Kidney glomerular epithelial cell (primary cell): ENCODE results near the gene CDH4.

Experiments
- DNase-seq: peaks from one replicate; lab custom pipeline; 2025; lab: John Stamatoyannopoulos, UW

Gene CDH4

DNA sequence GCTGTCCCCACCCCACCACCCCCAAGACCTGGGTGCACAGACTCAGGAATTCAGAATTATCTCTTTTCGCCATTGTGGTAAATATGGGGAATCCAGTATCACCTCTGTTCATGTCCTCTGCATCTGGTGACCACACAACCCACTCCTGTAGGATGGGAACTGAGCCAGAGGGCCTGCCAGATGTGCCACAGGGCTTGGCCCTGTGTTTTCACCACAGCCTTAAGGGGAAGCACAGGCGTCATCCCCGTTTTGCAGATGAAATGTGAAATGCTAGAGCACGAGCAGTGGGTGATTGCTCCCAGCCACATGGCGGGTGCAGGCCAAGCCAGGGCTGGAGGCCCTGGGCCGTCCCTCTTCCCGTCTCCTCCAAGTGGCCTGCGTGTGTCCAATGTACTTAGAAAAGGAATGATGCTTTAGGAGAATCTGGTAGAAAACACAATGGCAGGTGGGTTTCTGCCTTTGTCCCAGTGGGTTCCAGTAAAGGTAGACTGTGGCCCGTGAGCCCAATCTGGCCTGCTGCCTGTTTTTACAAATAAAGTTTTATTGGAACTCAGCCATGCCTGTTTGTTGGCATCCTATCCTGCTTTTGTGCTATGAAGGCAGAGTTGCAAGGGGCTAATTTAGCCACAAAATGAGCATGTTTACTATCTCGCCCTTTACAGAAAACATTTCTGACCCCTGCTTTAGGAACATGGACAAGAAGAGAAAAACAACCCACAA is 309.2 kb downstream of the CDH4 start:
- DNase-seq: no peak

DNA sequence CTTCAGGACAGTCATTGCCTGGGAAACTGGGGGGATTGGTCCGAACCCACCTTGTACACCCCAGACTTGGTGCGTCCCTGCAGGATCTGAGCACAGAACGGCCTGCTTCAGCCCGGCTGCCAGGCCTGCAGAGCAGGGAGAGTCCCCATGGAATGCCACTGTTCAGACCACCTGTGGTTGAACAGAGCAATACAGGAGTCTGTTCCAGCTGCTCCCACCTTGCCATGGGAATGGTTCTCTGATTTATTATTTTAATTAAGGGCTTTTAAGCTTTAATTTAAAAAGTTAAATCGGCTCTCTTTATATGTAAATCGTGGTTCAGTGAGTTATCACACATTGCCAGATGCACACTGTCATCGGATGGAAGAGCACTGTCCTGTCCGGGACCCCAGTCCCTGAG is 310.4 kb downstream of the CDH4 start:
- DNase-seq: no peak

DNA sequence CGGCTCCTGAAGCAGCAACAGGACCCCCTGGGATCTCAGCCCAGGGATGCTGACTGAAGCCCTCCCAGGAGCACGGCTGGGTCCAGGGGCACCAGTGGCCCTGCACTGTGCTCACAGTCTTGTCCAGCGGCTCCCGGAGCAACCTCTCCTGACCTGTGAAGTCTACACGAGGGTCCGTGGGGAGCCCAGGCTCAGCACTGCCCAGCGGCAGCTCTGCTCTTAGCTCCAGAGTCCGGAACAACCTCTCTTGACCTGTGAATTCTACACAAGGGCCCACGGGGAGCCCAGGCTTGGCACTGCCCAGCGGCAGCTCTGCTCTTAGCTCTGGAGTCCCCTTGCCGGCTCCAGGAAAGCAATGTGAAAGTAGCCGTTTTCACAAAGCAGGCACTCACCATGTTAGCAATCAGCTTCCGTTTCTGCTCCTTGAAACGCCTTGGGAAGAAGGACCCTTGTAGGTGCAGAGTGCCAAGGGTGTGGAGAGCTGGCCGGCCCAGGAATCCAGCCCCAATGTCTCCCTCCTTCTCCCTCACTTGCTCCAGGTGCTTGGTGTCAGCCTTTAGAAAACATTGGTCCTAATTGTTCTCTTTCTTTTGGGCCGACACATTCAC is 310.9 kb downstream of the CDH4 start:
- no peak for DNase-seq

DNA sequence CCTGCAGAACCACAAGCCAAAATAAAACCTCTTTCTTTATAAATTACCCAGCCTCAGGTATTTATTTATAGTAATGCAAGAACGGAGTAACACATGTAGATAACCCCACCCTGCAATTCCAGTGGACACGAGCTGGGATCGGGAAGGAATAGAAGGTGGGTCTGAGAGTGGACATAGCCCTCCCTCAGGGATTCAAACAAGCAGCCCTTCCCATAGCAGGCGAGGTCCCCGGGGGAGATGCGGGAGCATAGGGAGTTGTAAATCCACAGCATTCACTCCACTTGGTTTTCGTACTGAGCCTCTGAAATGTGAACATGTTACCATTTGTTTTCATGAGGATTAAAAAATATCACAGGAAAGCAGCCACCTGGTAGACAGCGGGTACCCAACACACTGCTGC is 312.6 kb downstream of the CDH4 start:
- no peak for DNase-seq

DNA sequence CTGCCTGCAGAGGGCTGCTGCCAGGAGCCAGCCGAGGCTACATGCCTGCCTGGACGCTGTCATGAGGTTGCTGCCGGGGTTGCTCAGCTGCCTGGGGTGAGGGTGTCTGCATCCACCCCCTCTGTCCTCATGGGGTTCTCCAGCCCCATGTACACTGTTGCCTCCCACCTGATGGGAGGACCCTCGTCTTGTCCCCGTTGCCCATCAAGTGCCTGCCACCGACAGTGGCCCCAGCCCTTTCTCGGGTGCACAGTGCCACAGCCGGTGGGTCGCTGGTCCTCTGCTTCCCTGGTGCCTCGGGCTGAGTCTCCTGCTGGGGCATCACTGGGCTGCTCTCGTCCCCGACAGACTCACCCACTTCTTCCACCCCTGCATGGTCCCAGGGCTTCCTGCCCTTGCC is 313.7 kb downstream of the CDH4 start:
- DNase-seq: no peak

DNA sequence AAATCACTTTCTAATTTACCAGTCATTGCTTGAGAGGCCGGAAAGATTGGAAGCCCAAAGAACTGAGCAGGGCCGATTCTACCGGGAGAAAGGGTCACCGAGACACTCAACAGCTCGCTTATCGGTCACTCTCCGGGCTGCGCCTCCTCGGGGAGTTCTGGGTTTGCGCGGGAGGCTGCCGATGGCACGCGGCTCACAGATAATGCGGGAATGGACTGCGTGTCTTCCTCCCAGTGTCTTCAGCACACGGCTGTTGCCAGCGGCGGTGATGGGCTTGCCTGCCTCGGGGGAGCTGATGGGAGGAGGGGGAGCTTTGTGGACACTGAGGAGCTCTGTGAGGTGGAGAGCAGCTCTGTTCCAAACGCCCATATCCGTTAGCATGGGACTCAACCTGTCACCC is 314.6 kb downstream of the CDH4 start:
- DNase-seq: no peak

DNA sequence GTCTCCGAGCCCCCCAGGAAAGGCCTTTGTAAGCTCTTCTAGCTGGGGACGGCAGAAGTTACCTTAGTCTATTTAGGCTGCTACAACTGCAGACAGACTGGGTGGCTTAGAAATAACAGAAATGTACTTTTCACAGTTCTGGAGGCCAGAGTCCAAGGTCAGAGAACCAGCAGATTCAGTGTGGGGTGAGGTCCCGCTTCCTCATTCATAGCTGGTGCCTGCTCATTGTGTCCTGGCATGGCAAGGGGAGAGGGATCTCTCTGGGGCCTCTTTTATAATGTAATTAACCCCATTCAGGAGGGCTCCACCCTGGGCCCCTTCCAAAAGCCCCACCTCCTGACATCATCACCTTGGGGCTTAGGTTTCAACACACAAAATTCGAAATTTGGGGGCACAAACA is 315.1 kb downstream of the CDH4 start:
- no peak for DNase-seq

DNA sequence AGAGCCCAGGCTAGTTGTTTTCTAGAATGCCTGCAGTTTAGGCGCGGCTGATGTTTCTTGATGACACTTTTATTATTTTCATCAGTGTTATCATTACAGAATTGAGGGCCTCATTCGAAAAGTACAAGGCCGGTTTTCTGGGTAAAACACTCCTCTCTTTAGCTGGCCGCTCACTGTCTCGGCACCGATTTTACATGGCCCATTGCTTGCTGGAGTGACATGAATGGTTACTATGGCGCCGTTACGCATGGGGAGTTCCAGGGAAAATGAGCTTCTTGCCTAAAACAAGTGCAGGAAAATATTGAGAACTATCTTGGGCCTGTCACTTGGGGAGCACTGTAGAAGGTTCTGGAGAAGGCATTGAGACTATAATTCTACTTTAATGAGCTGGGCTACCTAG is 317.8 kb downstream of the CDH4 start:
- peak; percentile 13 for DNase-seq

DNA sequence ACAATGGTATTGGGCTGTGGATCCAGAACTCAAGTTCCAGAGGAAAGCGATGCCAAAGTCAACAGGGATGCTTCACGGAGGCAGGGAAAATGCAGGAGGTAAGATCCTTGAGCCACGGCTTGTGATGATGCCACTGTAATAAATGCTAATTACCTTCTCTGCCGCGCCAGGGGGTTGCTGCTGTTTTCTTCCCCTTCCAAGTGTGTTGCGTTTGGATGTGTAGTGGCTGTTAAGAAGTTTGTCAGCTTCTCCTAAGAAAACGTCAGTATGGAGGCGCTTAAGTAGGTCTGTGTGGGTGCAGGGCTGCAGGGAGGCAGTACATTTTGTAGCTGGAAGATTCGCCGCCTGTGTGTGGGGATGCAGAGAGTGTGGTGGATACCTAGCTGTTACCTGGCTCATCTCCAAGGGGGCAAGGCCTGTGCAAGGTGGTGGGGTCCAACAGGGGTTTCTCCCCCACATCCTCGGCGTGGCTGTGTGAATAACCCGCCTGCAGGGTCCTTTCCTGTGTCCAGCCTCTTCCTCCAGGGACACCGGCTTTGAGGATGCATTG is 318.7 kb downstream of the CDH4 start:
- DNase-seq: no peak

DNA sequence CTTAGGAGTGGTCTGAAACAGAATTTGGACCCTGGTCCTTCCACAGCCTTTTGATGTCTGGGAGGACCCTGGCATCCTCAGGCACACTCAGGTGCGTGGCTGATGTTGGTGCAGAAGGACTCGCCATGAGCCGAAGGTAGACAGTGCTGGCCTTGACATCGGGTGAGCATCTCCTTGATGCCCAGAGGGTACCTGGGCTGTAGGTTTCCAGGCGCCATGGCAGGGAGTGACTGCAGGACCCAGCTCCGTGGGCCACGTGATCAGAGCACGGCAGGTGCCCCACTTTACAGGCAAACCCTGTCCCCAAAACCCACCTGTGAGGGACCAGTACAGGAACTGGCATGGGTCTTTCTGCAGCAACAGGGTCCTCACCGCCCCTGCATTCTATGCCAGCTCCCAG is 319.2 kb downstream of the CDH4 start:
- DNase-seq: no peak

DNA sequence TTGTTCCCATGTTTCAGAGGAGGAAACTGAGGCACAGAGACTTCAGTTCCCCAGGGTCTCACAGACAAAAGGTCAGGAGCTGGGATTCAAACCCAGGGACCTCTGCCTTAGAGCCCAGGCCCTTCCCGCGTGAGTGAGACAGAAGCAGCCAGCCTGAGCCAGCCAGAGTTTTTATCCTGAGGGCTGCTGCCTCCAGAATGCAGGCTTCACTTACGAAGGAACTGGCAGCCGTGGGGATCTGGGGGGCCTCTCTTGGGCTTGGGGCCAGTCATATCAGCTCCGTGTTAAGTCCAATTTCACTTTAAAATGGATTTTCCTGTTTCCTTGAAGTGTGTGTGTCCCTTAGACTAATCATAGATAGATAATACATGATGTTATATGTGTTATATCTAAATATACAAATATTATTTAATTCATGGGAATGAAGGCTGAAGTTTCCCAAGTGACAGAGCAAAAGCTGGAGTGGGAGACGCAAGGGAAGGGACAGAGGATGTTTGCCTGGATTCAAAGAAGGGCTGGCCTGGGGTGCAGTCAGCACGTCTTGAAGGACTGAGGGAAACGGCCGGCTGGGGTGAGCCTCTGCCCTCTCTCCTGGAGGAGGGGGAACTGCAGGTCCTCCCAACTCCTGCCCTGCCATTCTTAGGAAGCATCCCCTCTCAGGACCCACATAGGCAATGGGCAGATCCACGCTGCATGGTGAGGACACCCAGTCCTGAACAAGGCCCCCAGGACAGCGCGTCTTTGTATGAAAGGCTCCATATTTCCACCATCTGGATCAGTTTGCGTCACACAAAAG is 320.1 kb downstream of the CDH4 start:
- no peak for DNase-seq

DNA sequence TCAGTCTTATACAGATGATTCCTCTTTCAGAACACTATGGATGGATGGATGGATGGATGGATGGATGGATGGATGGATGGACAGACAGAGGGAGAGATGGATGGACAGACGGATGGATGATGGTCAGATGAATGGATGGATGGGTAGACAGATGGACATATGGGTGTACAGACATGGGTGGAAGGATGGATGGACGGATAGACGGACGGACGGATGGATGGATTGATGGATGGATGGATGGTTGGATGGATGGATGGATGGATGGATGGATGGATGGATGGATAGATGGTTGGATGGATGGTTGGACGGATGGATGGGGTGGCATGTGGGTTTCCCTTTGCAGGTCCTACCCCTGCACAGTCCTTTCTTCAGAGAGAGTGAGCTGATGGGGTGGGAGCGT is 320.7 kb downstream of the CDH4 start:
- no peak for DNase-seq

DNA sequence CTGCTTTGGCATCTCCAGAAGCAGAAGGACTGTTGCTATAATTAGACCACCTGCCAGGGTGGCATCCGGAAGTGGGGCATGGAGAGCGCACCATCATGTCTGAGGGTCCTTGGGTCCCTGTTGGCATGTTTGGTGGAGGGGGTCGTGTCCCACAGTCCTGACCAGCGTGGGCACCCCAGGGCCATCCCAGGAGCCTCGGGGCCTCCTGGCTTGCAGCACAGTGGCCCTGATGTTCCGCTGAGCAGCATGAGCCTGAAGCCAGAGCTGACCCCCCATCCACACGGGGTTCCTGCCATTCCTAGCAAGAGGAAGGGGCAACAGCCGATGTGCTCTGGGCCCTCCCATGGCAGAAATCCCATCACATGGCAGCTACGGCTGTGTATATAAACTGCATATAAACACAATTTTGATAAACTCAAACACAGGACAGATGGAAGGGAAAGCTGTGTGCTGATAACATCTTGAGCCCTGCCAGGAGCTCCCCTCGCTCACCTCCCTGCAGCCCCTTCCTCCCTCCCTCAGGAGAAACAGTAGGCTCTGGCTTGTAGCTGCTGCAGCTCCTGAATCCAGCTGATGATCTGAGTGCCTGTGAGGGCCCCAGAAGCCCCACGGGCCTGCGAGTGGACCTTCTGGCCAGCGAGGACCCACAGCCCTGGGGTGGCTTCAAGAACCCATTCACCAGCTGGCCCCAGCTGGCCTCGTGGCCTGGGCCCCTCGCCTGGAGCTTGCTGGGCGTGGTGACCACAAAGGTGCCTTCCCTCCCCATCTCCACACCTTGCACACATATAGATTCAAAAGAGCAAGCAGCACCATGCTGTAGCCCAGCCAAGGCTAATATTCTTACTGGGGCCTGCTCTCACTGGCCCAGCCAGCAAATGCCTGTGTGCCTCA is 321.6 kb downstream of the CDH4 start:
- DNase-seq: no peak

DNA sequence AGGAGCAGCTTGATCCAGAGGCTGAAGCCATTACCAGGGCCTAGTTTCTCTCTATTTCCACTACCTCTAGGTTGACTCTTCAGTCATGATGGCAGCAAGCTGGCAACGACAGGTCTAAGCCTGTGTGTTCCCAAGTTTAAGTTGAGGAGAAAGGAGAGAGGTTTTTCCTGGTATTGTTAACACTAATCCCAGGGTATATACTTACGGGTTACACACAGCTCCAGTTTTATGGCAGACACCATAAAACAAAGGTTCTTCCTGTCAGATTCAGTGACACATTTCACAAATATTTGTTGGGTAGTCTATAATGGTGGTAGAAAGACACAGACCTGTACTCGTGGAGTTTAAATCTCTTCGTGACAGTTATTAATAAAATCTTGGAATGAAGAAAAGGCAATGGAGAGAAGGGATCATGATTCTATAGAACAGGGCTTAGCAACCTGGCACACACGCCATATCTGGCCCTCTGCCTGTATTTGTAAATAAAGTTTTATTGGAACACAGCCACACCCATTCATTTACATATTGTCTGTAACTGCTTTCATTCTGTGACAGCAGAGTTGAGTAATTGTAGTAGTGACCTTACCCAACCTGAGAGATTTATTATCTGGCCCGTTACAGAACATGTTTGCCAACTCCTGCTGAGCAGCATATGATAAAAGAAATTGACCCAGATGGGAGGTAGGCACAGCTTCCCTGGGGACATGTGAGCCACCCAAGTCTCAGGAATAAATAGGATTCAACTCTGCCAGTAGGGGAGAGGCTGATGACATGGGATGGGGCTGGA is 323.3 kb downstream of the CDH4 start:
- no peak for DNase-seq

DNA sequence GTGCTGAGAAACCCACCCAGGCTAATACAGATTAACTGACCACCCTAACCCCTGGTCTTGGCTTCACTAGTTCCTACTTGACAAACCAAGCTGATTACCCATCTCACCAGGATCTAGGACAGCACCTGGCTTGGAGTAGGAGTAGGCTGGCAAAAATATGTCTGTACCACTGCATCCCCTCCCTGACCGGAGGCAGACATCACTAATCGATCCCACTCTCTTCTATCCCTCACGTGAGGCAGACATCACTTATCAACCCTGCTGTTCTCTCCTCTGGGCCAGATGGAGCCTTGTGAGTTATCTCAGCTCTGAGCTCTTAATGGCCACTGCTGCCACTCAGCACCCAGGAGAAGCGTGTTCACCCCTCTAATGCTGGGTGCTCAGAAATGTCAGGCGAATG is 324.3 kb downstream of the CDH4 start:
- DNase-seq: no peak

DNA sequence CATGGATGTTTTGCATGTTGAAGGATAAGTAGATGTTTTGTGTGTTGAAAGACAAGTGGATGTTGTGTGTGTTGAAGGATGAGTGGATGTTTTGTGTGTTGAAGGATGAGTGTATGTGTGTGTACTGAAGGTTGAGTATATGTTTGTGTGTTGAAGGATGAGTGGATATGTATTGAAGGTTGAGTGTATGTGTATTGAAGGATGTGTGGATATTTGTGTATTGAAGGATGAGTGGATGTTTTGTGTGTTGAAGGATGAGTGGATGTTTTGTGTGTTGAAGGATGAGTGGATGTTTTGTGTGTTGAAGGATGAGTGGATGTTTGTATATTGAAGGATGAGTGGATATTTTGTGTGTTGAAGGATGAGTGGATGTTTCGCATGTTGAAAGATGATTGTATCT is 325.0 kb downstream of the CDH4 start:
- no peak for DNase-seq

DNA sequence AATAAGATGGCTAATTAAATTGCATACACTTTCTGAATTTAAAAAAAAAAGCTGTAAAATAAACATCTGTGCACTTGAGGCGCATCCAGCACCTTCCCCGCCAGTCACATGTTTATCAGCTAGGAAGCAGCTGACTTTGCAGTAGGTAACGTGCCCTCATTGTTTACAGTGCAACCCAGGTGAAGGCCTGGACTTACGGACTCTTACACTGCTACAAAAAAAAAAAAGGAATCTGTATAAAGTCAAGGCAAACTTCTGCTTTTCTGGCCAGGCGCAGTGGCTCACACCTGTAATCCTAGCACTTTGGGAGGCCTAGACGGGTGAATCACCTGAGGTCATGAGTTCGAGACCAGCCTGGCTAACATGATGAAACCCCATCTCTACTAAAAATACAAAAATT is 327.8 kb downstream of the CDH4 start:
- DNase-seq: no peak

DNA sequence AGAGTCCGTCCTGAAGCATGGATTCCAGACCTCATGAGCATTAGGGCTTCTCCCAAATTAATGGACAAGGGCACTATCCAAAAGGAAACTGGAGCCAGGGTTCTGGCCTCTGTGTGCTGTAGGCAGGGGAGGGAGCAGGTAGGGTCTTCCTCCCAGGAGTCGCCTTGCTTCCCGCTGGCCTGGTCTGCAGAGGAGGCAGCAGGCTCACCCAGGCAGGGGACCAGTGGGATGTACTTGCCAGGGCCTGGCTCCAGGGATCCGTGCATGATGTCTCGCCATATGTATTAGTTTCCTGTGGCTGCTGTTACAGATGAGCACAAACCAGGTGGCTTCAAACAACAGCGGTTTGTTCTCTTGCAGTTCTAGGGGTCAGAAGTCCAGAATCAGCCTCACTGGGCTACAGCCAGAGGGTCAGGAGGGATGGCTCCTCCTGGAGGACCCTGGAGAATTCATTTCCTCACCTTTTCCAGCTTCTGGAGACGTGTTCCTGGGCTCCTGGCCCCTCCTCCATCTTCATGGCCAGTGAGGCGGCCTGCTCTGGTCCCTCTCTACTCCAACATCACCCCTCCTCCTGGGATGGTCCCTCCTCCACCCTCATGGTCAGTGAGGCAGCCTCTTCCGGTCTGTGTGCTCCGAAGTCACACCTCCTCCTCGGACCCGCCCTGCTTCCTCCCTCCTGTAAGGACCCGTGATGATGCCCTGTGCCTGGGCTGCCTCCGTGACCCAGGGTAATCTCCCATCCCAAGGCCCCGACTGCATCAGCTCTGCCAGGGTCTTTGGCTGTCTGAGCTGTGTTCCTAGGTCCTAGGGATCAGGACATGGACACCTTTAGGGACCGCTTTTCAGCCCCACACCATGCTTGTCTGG is 329.1 kb downstream of the CDH4 start:
- DNase-seq: no peak

DNA sequence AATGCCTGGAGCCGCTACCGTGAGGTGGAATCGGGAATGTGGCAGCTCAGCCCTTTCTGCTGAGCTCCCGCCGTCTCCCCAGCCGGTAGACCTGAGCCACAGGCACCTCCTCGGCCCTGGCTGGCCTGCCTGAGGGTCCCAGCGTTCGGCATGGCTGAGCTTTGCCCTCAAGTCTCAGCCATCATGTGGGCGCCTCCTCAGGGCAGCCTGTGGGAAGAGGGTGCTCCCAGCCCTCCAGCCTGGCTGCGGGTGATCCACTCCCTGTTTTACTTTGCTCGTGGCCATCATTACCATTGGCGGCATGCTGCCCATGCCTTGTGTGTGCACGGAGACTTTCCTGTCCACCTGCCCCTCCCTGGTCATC is 329.7 kb downstream of the CDH4 start:
- no peak for DNase-seq

DNA sequence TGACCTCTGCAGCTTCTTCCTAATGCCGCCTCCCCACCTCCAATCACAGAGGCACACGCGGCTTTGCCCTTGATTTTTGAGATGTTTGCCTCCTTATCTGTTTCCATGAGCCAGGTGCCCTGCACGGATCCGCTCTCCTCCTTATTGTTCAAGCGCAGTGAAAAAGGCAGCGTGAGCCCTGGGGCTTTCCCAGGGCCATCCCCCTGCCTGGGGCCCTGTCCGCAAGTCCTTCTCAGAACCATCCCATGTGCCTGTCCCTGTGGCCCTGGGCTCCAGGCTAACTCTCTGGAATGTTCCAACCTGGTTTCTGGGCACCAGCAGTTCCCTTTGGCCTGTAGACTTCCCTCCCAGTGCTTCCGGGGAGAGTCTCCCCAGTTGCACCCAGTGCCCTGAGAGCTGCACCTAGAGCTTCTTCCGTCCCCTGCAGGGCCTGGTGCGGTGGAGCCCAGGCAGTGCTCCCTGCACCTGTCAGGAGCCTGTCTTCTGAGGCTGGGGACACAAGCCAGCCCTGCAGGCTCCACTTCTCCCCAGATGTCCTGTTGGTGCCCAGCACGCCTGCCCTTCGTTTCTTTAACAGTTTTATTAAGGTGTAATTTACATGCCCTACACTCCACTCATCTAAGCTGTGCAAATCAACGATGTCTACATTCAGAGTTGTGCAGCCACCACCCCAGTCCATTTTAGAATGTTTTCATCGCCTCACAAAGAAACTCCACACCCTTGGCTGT is 330.3 kb downstream of the CDH4 start:
- DNase-seq: no peak
